ENCODE results near the gene CYP46A1.

DNA sequence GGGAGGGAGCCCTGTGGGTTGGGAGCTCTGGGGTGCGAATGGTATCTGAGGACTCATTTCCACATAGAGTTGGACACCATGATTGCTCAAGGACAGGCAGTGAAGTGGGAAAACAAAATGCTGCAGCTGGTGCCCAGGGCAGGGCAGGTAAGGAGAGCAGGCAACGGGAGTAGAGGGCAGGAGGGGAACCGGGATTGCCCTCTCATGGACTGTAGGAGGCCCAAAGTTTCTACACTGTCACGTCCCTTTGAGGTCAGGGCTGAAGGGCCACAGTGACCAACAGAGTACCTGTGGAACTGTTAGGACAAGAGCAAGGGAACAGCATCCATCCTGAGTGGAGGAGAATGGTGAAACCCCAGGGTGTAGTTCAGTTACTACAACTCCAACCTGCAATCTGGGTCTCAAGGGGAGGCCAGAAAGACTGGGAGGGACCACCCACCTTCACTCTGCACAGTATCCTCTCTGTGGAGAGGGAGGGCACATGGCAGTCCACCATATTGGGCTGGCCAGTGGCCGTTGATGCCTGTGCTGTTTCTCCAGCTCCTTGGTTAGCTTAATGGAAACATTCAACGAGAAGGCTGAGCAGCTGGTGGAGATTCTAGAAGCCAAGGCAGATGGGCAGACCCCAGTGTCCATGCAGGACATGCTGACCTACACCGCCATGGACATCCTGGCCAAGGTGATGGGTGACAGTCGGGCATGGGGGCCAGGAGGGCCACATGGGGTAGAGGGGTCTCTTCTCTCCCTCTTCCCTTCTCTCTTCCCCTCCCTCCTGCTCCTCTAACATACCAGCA lies 22.2 kb downstream of the CYP46A1 start:
- TF ChIP-seq, protein P1, sequence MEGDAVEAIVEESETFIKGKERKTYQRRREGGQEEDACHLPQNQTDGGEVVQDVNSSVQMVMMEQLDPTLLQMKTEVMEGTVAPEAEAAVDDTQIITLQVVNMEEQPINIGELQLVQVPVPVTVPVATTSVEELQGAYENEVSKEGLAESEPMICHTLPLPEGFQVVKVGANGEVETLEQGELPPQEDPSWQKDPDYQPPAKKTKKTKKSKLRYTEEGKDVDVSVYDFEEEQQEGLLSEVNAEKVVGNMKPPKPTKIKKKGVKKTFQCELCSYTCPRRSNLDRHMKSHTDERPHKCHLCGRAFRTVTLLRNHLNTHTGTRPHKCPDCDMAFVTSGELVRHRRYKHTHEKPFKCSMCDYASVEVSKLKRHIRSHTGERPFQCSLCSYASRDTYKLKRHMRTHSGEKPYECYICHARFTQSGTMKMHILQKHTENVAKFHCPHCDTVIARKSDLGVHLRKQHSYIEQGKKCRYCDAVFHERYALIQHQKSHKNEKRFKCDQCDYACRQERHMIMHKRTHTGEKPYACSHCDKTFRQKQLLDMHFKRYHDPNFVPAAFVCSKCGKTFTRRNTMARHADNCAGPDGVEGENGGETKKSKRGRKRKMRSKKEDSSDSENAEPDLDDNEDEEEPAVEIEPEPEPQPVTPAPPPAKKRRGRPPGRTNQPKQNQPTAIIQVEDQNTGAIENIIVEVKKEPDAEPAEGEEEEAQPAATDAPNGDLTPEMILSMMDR (IDR thresholded peaks at IDR 0.05; ENCODE audit: low read length), result no peak
- no peak for TF ChIP-seq EZH2 (IDR thresholded peaks at IDR 0.05; ENCODE audit: borderline replicate concordance, low read length)
